Measurements from ENCODE around the gene TTC21A. TPM values are rescaled to one million over a fixed set of nuclear protein-coding genes. Genes with fewer than 3 reads are reported as not detected.

TTC21A gene
- total and polyA plus RNA-seq, 4 experiments from 2014 or later = 1.1 to 3.9 (median 3.0) TPM; not detected in 1

- no peaks in the 10 kb centered on the region for H3K27me3 Mint-ChIP-seq
- H3K4me1 Mint-ChIP-seq = peaks cover 32 to 52% (median 39%) of the 10 kb centered on the region in 4 donors
- intact Hi-C loops (cut with micrococcal nuclease) = no loop called here
- H3K4me3 Mint-ChIP-seq = peak overlapping the region; percentile 78 to 91 (median 82)
- Histone ChIP-seq H3K9me3 (ENCODE audit: control insufficient read depth in 1 of 2, low read length in 2 of 2) (no peaks in the 10 kb centered on the region), H3K36me3 (ENCODE audit: insufficient read depth, low read length) (no peaks in the 10 kb centered on the region), H3K4me3 (ENCODE audit: low read length in 2 of 2) (peak overlapping the region; percentile 50 to 71), H3K4me1 (ENCODE audit: insufficient read depth, low read length) (peaks cover 38% of the 10 kb centered on the region), H3K27ac (ENCODE audit: low read depth, low read length) (peak overlapping the region; percentile 63), H3K27me3 (ENCODE audit: insufficient read depth, low read length) (no peaks in the 10 kb centered on the region)
- peak; percentile 49 to 71 (median 57) for DNase-seq
- H3K27ac Mint-ChIP-seq = peak overlapping the region; percentile 68 to 97 (median 95)
- H3K36me3 Mint-ChIP-seq = no peaks in the 10 kb centered on the region
- H3K9me3 Mint-ChIP-seq = peaks cover 0 to 2% (median 0%) of the 10 kb centered on the region in 8 donors
- CTCF ChIA-PET (ENCODE audit: partially characterized antibody) = interaction anchor here (0.9 to 1.8 kb wide), 12 partner anchors 9 to 115 kb away, joined by 3 to 10 read pairs (median 4); no protein-coding TSS in a partner anchor
- POLR2A ChIA-PET (ENCODE audit: partially characterized antibody) = interaction anchor here (1.1 to 2.4 kb wide), 6 partner anchors 10 to 119 kb away, joined by 3 to 13 read pairs (median 4); partner anchors contain the start of genes GORASP1 and TTC21A
Observed at GRCh38 chr3:39177708-39178332, 70.3 kb downstream of the TTC21A start.

DNA sequence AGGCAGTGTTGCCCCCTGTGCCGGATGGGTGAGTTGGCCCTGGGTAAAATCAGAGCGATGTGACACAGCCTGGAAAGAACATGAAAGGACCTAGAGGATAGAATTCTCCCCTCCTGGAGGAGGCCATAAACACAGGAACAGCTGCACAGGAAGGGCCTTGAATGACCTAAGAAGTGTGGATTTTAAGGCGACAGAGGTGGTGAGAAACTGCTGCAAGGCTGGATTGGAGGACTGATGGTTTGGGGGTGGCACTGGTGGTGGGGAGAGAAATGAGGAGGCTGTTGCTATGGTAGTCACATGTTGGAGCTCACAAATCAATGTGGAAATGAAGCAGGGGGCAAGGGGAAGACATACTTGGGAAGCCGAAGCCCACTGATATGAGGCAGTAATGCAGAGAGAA lies 71.1 kb downstream of the TTC21A start:
- H3K27me3 Mint-ChIP-seq = no peaks in the 10 kb centered on the region
- POLR2A ChIA-PET (ENCODE audit: partially characterized antibody) = interaction anchor here (1.1 to 2.4 kb wide), 5 partner anchors 13 to 120 kb away, joined by 3 to 13 read pairs (median 3); partner anchors contain the start of genes GORASP1 and TTC21A

DNA sequence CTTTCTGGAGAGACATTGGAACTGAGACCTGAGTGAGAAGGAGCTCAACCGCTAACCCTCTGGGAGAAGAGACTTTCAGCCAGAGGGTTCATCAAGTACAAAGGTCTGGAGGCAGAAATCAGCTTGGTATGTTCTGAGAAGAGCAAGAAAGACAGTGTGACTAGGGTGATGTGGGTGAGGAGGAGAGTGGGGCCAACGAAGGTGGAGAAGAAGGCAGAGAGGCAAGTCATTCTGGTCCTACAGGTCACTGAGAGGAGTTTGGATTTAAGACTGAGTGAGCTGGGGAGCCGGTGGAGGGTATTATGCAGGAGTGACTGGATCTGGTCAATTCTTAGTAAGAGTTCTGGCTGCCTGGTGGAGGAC lies 72.7 kb downstream of the TTC21A start:
- no peaks in the 10 kb centered on the region for H3K36me3 ChIP-seq (ENCODE audit: insufficient read depth, low read length)
- peaks cover 35 to 52% (median 38%) of the 10 kb centered on the region in 4 donors for H3K4me1 Mint-ChIP-seq
- POLR2A ChIA-PET (ENCODE audit: partially characterized antibody) = interaction anchor here (0.7 to 1.6 kb wide), 3 partner anchors 10 to 52 kb away, joined by 3 to 4 read pairs (median 4); no protein-coding TSS in a partner anchor
- H3K9me3 Mint-ChIP-seq = no peaks in the 10 kb centered on the region
- peak overlapping the region; percentile 72 to 92 (median 82) for H3K4me3 Mint-ChIP-seq
- H3K4me3 ChIP-seq (ENCODE audit: low read length in 2 of 2) = peak overlapping the region; percentile 39 to 54
- H3K4me1 ChIP-seq (ENCODE audit: insufficient read depth, low read length) = peaks cover 38% of the 10 kb centered on the region
- H3K27me3 ChIP-seq (ENCODE audit: insufficient read depth, low read length) = no peaks in the 10 kb centered on the region
- no peak for DNase-seq
- CTCF ChIA-PET (ENCODE audit: partially characterized antibody) = interaction anchor here (0.9 kb wide), 1 partner anchor 111 kb away, joined by 3 read pairs; no protein-coding TSS in a partner anchor
- H3K27me3 Mint-ChIP-seq = no peaks in the 10 kb centered on the region
- intact Hi-C loops (cut with micrococcal nuclease) = loop anchor here (2.0 kb wide), 1 partner anchor 73 kb away; the partner anchor contains the start of genes GORASP1 and TTC21A
- H3K36me3 Mint-ChIP-seq = no peaks in the 10 kb centered on the region
- H3K9me3 ChIP-seq (ENCODE audit: control insufficient read depth in 1 of 2, low read length in 2 of 2) = no peaks in the 10 kb centered on the region
- H3K27ac ChIP-seq (ENCODE audit: low read depth, low read length) = peak overlapping the region; percentile 54
- H3K27ac Mint-ChIP-seq = peak overlapping the region; percentile 68 to 99 (median 95)

More for the DNA sequence above, 71.1 kb downstream of the TTC21A start:
- Histone ChIP-seq H3K4me3 (ENCODE audit: low read length in 2 of 2) (peak overlapping the region in 1 of 2 donors; percentile 71), H3K27me3 (ENCODE audit: insufficient read depth, low read length) (no peaks in the 10 kb centered on the region), H3K4me1 (ENCODE audit: insufficient read depth, low read length) (peaks cover 38% of the 10 kb centered on the region), H3K27ac (ENCODE audit: low read depth, low read length) (peak overlapping the region; percentile 63), H3K36me3 (ENCODE audit: insufficient read depth, low read length) (no peaks in the 10 kb centered on the region), H3K9me3 (ENCODE audit: control insufficient read depth in 1 of 2, low read length in 2 of 2) (no peaks in the 10 kb centered on the region)
- Mint-ChIP-seq H3K36me3 (no peaks in the 10 kb centered on the region), H3K4me3 (peak overlapping the region; percentile 47 to 91 (median 70)), H3K27ac (peak overlapping the region; percentile 37 to 99 (median 82)), H3K9me3 (peaks cover 0 to 2% (median 0%) of the 10 kb centered on the region in 8 donors), H3K4me1 (peaks cover 35 to 52% (median 39%) of the 10 kb centered on the region in 4 donors)
- no peak for DNase-seq
- CTCF ChIA-PET (ENCODE audit: partially characterized antibody) = interaction anchor here (1.0 to 1.8 kb wide), 9 partner anchors 10 to 114 kb away, joined by 3 to 10 read pairs (median 6); no protein-coding TSS in a partner anchor
- intact Hi-C loops (cut with micrococcal nuclease) = no loop called here

- Histone ChIP-seq H3K4me1 (ENCODE audit: insufficient read depth, low read length) (peaks cover 38% of the 10 kb centered on the region), H3K27me3 (ENCODE audit: insufficient read depth, low read length) (no peaks in the 10 kb centered on the region), H3K27ac (ENCODE audit: low read depth, low read length) (peak overlapping the region; percentile 67), H3K4me3 (ENCODE audit: low read length in 2 of 2) (peak overlapping the region; percentile 39 to 54), H3K9me3 (ENCODE audit: control insufficient read depth in 1 of 2, low read length in 2 of 2) (no peaks in the 10 kb centered on the region), H3K36me3 (ENCODE audit: insufficient read depth, low read length) (no peaks in the 10 kb centered on the region)
- peak overlapping the region; percentile 68 to 99 (median 96) for H3K27ac Mint-ChIP-seq
- no peaks in the 10 kb centered on the region for H3K36me3 Mint-ChIP-seq
- peaks cover 35 to 52% (median 37%) of the 10 kb centered on the region in 4 donors for H3K4me1 Mint-ChIP-seq
- peak; percentile 89 to 93 (median 91) for DNase-seq
- H3K9me3 Mint-ChIP-seq = no peaks in the 10 kb centered on the region
- H3K4me3 Mint-ChIP-seq = peak overlapping the region; percentile 79 to 92 (median 84)
- H3K27me3 Mint-ChIP-seq = no peaks in the 10 kb centered on the region
- intact Hi-C loops (cut with micrococcal nuclease) = loop anchor here (2.0 kb wide), 1 partner anchor 74 kb away; the partner anchor contains the start of genes GORASP1 and TTC21A
- ChIA-PET POLR2A (ENCODE audit: partially characterized antibody) (interaction anchor here (0.7 to 1.6 kb wide), 4 partner anchors 11 to 53 kb away, joined by 3 to 4 read pairs (median 4); no protein-coding TSS in a partner anchor), CTCF (ENCODE audit: partially characterized antibody) (interaction anchor here (1.2 kb wide), 1 partner anchor 84 kb away, joined by 3 read pairs; no protein-coding TSS in a partner anchor)
Observed at GRCh38 chr3:39180546-39181346, 73.3 kb downstream of the TTC21A start.

GRCh38 chr3:39181408-39182335 lies 74.2 kb downstream of the TTC21A start:
- no peak for DNase-seq
- POLR2A ChIA-PET (ENCODE audit: partially characterized antibody) = interaction anchor here (0.9 kb wide), 1 partner anchor 15 kb away, joined by 3 read pairs; no protein-coding TSS in a partner anchor
- Mint-ChIP-seq H3K27ac (peak overlapping the region; percentile 80 to 98 (median 93)), H3K27me3 (no peaks in the 10 kb centered on the region), H3K36me3 (no peaks in the 10 kb centered on the region), H3K4me1 (peaks cover 30 to 46% (median 33%) of the 10 kb centered on the region in 4 donors), H3K4me3 (peak overlapping the region; percentile 58 to 85 (median 76)), H3K9me3 (no peaks in the 10 kb centered on the region)
- no peaks in the 10 kb centered on the region for H3K36me3 ChIP-seq (ENCODE audit: insufficient read depth, low read length)
- no peaks in the 10 kb centered on the region for H3K9me3 ChIP-seq (ENCODE audit: control insufficient read depth in 1 of 2, low read length in 2 of 2)
- peak overlapping the region; percentile 67 for H3K27ac ChIP-seq (ENCODE audit: low read depth, low read length)
- intact Hi-C loops (cut with micrococcal nuclease) = loop anchor here (2.0 kb wide), 1 partner anchor 75 kb away; the partner anchor contains the start of genes GORASP1 and TTC21A
- H3K27me3 ChIP-seq (ENCODE audit: insufficient read depth, low read length) = no peaks in the 10 kb centered on the region
- H3K4me3 ChIP-seq (ENCODE audit: low read length in 2 of 2) = peak overlapping the region in 1 of 2 donors; percentile 54
- H3K4me1 ChIP-seq (ENCODE audit: insufficient read depth, low read length) = peaks cover 38% of the 10 kb centered on the region
- CTCF ChIA-PET (ENCODE audit: partially characterized antibody) = interaction anchor here (1.2 to 1.3 kb wide), 2 partner anchors 85 to 107 kb away, joined by 3 read pairs; no protein-coding TSS in a partner anchor
